HG03097 (cell line): Measurements from ENCODE around the gene C1QB.
"Not testable (repeated sequence)": the region's sequence is repeated elsewhere in the genome, so short reads cannot be mapped to it uniquely, and the experiment has no call there.

ENCODE experiments used
- ATAC-seq: cut with Tn5 transposase; IDR thresholded peaks from one replicate; pipeline ENCODE4 v1.9.1; 2021; ENCODE audit not compliant: unreplicated experiment, low FRiP score

C1QB gene

DNA sequence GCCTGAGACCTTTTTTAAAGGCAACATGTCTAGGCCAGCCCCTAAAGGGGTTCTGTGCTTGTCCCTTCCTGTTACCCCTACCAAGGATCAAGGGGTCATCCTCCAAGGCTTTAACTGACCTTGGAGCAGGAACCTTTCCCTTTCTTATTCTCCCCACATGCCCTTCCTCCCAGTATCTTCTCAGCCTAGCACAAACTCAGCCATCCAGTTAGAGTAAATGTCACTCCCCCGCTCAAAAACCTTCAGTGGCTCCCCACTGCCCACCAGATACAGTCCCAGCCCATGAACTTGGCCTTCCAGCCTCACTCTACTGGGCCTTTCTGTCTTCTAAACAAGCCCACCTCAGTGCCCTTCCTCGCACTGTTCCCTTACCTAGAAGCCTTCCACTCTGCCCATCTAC lies 8.8 kb downstream of the C1QB start:
- no peak for ATAC-seq

DNA sequence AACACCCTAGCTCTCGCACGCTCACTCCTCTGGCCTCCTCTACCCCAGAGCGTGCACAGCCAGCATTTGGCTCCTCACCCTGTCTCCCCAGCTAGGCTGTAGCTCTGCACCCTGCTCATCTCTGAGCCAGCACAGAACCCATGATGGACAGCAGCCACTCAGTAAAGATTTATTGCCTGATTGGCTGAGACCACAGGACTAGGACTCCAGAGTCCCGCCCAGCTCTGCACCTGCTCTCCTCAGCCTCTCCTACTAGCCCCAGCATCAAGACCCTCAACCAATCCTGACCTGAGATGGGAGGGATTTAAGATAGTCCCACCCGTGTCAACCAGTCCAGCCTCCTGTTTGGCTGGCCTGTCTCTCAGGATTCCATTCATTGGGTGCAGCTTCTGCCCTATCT lies 9.3 kb downstream of the C1QB start:
- ATAC-seq: no peak

DNA sequence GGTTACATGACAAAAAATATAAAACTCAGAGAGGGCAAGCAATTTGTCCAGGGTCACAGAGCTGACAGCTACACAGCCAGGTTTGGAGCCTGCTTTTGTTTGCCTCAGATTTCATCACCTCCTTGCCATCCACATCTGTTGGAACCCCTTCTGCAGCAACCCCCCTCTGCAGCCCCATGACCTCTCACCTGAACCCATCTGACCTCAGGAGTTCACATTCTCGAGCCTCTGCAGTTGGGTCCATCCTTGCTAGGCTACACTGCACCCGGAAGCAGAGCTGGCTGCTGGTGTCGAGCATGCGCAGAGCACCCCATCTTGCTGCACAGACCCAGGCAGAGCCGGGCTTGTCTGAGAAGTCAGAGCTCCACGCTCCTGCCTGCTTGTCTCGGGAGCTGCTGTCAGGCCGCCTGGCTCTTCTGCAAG lies 10.0 kb downstream of the C1QB start:
- ATAC-seq: no peak

DNA sequence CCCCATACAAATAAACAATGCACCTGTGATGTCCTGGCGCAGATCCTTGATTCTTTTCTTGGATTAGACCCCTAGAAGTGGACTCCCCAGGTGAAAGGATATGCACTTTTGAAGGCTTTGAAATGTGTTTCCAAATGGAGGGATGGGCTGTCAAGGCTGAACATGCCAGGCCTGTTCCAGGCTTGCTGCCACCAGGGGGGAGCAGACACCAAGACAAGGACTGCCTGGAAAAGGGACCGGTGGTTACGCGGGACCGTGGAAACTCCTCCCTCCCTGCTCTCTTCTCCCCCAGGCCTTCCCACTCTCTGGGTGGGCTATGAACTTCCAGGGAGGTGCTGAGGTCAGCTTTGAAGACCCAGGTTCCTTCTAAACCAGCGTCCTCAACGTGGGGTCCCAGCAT lies 12.7 kb downstream of the C1QB start:
- no peak for ATAC-seq

DNA sequence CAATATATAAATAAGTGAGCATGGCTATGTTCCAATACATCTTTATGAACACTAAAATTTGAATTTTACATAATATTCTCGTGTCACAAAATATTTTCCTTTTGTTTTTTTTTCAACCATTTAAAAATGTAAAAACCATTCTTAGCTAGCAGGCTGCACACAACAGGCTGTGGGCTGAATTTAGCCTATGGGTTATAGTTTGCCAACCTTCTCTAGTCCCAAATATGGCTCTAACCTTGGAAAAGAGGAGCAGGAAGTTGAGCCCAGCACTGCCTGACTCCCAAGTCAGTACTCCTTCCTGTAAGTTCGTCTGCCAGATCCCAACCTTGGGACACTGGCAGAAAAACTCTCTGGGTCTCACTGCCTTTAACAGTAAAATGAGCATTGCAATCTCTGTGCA lies 13.4 kb downstream of the C1QB start:
- no peak for ATAC-seq

DNA sequence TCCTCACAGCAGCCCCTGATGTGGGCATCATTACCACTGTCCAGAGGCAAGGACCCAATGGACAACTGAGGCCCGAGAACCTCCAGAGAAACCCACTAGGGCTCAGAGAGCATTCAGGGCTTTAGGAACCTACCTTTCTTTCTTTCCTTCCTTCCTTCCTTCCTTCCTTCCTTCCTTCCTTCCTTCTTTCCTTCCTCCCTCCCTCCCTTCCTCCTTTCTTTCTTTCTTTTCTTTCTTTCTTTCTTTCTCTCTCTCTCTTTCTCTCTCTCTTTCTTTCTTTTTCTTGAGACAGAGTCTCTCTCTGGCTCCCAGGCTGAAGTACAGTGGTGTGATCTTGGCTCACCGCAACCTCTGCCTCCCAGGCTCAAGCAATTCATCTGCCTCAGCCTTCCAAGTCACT lies 15.8 kb downstream of the C1QB start:
- ATAC-seq: not testable (repeated sequence)

DNA sequence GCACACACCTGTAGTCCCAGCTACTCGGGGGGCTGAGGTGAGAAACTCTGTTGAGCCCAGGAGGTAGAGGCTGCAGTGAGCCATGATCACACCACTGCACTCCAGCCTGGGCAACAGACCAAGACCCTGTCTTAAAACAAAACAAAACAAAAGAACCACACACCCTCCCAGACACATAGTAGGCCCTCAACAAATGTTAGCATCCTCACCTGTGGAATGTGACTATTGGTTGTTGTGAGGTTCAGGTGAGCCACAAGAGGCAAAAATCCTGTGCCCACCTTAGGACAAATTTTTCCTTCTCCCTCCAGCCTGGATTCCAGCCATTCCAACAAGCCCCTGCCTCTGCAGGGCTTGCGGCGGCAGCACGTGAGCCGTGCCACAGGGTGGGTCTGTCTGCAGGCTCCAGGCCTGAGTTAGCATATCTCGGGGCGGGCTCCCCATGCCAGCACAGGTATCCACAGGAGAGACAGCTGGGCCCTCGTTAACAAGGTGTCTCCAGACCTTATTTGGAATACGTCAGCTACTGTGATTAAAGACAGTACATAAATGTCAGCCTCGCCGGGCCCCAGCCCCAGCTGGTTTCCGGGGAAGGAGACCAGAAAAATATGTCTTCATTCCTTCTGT lies 17.4 kb downstream of the C1QB start:
- ATAC-seq: no peak

DNA sequence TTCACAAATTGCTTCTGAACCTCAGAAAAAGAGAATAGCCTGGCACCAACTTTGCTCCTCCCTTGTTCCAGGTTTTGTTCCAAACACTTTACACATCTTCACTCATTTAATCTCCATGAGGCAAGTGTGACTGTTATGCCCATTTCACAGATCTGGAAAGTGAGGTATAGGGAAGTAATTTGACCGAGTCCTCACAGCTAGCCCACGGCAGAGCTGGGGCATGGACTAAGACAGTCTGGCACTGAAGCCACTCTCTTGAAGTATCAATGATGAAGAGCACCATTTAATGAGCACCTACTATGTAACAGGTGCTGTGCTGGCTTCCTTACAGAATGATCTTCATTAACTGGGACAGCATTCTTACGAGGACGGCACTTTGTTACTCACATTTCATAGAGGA lies 19.0 kb downstream of the C1QB start:
- no peak for ATAC-seq

DNA sequence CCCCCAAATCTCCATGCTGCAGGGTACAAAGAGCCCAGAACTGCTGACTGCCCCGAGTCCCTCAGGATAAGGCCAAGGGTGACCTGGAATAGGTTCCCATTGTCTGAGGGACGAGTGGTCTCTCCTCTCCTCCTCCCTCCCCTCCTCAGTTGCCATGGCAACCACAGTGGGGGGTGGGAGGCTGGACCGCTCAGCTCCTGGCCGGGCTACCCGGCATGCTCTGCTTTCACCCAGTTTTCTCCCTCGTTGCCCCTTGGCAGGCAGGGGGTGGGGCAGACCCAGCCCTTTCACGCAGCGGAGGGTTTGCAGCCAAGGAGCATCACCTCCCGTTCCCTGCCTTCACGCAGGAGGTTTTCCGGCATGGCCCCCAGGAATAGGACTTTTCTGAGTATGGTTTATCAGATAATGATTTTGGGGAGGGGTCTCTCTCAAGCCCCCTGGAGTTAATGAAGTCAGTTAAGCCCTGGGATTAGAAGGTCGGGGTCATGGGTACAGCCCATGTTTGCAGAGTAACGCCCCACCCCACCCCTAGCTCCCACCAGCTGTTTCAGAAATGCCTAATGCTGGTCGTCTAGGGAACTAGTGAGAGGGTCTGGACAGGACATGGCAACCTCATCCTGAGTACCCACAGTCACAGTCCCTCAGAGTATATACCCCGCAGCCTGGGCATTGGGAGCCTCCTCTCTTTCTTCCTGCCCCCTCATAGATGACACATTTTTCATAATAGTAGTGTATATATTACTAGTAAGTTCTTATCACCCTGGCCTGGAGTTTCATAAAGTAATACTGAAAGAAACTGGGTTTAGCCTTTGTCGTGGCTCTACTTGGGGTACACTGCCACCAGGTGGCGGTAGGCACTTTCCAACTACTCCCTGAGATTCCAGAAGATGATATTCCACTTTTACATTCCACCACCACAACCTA lies 20.7 kb downstream of the C1QB start:
- no peak for ATAC-seq

DNA sequence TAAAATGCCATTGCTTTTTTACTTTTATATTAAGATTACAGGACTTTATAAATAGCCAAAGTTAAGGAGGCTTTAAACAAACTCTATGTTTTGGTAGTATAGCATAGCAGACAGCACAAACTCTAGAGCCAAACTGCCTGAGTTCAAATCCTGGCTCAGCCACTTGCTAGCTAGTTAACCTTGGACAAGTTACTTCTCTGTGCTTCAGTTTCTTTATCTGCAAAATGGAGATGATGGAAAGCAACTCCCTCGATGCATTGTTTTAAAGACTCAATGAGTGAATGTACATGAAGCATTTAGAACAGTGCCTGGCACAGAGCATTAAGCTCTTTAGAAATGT lies 21.3 kb downstream of the C1QB start:
- no peak for ATAC-seq

DNA sequence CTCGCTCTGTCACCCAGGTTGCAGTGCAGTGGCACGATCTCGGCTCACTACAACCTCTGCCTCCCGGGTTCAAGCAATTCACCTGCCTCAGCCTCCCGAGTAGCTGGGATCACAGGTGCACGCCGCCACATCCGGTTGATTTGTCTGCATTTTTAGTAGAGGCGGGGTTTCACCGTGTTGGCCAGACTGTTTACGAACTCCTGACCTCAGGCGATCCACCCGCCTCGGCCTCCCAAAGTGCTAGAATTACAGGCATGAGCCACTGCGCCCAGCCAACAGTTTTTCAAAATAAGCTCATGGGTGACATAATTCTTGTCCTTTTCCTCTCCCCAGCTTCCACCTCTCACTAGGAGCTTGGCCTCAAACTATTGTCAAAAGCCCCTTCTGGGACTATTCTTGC lies 23.1 kb downstream of the C1QB start:
- not testable (repeated sequence) for ATAC-seq

DNA sequence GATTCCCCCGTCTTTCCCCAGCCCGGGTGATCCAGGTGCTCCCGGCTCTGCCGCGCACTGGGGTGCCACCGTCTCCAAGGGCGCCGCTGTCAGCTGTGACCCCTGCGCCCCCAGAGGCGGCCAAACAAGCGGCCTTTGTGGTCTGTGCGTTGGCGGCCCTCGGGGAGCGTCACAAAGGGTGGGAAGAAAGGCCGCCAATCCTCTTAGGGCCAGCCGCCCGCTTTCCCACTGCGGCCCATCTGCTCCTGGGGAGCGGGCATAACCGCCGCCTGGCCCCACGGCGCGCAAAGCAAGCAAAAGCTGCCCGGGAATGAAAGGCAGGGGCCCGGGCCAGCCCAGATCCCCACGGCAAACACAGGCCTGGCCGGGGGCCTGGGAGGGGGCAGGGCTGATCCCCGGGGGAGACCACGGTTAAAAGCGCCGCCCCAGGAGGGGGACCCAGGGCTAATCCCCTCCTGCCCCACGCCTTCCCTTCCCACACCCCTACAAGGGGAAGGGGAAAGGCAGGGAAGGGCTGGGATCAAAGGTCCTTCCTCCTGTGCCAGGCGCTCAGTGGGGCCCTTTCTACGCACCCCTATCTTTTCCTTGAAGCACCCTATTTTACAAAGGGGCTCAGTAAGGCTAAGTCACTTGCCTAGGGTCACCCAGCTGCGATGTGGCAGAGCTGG lies 24.0 kb downstream of the C1QB start:
- no peak for ATAC-seq

DNA sequence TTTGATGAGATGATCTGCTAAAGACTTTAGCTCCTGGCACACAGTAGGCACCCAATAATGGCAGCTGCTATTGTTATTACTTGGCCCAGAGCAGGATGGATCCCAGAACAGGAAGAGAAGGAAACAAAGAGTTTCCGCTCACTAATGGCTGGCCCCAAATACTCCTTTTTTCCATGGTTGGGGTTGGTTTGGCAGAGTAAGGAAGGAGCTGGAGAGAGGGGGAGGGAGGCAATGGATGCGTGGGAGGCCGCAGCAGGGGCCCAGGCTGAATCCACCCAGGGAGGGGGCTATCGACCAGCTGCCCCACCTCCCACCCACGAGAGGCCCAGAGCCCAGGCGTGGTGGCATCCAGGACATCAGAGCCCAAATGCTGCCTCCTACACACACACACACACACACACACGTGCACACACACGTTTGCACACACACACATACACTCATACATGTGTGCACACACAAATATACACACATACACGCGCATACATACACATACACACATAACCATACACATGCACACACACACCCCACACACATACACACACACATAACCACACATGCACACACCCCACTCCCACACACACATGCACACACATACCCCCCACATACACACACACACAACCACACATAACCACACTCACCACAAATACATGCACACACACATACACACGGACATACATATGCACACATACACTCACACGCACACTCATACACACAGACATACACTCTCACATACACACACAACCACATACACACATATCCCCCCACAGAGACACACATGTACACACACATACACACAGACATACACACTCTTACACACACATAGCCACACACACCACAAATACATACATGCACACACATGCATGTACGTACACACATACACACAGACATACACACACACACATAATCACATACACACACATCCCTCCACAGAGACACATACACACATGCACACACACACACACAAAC lies 25.2 kb downstream of the C1QB start:
- ATAC-seq: no peak

DNA sequence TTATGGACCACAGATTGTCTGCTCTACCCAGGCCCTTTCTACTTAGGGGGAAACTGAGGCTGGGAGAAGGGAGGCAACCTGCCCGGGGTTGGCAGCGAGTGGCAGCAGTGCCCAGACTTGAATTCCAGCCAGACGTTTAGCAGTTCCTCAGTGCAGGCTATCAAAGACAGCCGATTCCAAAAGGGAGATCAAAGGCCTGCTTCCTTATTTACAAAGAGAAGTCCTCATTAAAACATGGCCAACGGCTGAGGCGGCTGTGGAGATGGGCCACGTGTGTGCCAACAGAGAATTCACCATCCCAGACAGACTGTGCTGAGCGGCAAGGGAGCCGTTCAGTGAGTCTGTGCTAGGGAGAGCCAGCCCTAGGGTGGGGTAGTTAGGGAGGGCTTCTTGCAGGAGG lies 27.7 kb downstream of the C1QB start:
- no peak for ATAC-seq

DNA sequence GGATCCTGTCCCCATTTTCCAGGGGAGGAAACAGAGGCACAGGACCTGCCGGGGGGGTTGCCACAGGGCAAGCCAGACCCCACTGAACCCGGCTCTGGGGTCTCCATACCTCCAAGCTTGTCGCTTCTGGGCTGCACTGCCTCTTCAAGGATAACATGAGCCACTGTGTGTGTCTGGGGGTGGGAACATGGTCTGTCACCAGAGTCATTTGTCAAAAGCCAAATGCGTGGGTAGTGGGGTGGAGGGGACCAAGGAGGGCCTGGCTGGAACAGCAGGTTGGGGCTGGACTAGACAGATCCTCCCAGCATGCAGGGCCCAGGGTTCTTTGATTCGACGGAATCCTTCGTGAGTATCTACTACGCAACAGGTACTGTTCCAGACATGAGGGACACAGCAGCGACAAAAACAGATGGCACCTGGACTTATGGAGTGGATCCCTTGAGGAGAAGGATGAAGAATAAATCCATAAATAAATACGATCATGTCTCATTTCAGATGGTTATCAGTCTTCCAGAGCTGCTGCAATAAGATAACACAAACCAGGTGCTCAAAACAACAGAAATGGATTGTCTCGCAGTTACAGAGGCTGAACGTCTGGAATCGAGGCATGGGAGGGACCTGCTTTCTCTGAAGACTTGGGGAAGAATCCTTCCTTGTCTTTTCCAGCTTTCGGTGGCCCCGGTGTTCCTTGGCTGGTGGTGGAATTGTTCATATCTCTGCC lies 28.7 kb downstream of the C1QB start:
- ATAC-seq: no peak

DNA sequence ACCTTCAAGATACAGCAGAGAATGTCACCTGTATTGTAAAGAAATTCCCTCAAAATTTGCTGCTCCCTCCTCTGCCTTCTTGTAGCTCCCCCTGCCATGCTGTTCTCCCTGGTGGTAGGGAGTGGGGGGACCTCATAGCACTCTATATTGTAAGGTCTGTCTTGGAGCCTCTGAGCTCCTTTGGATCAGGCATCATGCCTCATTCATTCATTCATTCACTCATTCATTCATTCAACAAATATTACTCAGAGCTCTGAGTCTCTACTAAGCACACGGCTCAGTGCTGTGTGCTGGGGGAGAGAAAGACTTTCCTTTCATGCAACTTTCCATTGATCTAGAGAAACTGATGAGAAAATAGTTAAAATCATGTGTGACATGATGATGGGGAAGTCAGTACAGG lies 30.5 kb downstream of the C1QB start:
- no peak for ATAC-seq

DNA sequence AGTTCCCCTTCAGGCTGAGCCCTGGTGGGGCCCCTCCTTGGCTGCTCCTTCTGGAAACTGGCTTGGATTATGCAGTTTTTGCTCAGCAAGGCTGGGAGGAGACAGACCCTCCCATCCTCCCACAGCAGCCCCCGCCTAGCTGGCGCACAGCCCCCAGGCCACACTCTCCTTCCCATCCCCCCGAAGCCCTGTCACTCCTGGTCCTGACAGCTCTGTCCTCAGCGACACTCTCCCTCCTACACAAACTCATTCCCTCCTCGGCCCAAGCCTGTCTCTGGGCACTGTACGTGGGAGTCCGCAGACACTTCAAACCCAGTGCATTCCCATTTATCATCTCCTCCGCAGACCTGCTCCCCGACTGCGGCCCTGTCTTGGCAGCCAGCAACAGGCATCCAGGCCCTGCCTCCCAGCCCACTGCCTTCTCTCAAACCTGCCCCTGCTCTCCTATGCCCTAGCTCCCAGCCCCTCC lies 32.6 kb downstream of the C1QB start:
- no peak for ATAC-seq

DNA sequence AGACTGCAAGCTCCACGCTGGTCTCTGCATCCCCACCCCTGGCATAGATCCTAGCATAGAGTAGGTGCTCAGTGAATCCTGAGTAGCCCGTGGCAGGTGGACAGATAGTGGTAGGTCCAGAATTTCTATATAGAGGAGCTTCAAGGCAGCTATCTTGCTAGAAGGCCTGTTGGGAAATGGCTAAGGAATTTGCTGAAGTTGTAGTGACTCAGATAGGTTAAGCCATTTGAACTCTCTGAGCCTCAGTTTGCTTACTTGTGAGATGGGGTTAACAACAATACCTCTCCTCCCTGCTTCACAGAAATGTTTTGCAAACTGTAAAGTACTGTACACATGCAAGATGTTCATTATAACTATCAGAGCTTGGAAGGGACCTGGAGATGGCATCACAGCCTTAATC lies 34.2 kb downstream of the C1QB start:
- no peak for ATAC-seq

DNA sequence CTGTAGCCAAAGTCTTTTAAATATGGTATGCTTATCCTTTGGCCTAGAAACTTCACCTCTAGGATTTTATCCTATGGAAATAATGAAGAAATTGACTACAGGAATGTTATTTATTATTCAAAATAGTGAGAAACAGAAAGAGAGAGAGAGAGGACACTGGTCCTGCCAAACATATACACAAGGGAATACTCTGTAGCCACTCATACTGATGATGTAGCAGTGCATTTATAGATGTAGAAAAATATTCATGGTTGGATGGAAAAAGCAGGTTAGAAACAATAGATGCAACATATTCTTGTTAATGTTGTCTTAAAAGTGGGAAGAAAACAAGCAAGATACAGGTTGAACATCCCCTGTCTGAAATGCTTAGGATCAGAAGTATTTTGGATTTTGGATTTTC lies 35.4 kb downstream of the C1QB start:
- no peak for ATAC-seq

DNA sequence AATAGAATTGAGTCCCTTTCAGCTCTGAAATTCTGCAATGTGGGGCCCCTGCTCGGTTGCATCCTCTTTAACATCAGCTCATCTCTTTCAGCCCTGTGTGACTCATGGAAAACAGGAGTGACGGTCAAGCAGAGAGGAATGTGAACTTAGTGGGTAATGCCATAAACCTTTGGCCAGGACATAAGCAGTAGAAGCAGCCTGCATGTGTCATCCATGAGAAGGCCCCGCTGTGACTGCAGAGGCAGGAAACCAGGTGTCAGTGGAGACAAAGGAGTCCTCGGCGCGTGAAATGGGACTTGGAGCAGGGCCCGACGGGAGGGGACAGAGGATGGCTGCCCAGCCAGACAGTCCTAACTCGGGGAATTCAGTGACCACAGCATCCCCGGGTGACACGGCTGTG lies 36.5 kb downstream of the C1QB start:
- no peak for ATAC-seq
